ENCODE results near the gene KCNA3. TPM values are rescaled to one million over a fixed set of nuclear protein-coding genes. Genes with fewer than 3 reads are reported as not detected.

Gene KCNA3
- total and polyA plus RNA-seq, 8 donors: 0.08 to 1.2 (median 0.57) TPM

DNA sequence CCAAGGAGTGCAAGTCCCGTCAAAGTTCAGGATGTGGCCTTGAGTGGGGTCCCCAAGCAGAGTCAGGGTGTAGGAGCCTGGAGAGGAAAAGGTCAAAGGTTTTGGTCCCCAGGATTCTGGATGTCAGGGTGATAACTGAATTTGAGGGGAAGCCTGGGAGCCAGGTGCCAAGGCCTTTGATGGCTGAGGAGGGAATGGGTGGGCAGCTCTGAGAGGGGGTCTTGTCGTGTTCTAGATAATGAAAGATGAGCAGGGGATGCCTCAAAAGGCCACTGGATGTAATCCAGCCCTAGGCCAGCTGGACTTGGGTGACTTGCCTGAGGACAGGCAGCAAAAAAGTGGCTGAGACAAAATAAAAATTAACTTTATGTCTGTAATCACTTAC is 41.1 kb downstream of the KCNA3 start:
- FAIRE-seq: no peak
- ATAC-seq: no peak
- TF ChIP-seq CTCF (IDR thresholded peaks at IDR 0.05): no peak

GRCh38 chr1:110631836-110632620 is 42.7 kb downstream of the KCNA3 start:
- H3K4me1 ChIP-seq: peaks cover 0 to 9% (median 0%) of the 10 kb centered on the region in 3 donors
- FAIRE-seq (no peak), DNase-seq (no peak), ATAC-seq (no peak)
- TF ChIP-seq CTCF (IDR thresholded peaks at IDR 0.05): no peak
- H3K4me3 ChIP-seq: no peak overlapping the region
- intact Hi-C loops (cut with DNase I): loop anchor here (5.0 to 10.0 kb wide), 4 partner anchors 133 to 150 kb away; no protein-coding TSS in a partner anchor
- WGBS, 2 donors: 56 to 61% methylated on average over 6 of the region's 6 CpGs
- no peaks in the 10 kb centered on the region for H3K36me3 ChIP-seq
- no peaks in the 10 kb centered on the region for H3K9me3 ChIP-seq
- H3K27ac ChIP-seq: no peak overlapping the region
- H3K27me3 ChIP-seq: no peaks in the 10 kb centered on the region

More for the DNA sequence above, 41.1 kb downstream of the KCNA3 start:
- intact Hi-C loops (cut with DNase I): loop anchor here (5.0 to 10.0 kb wide), 4 partner anchors 131 to 149 kb away; no protein-coding TSS in a partner anchor
- DNase-seq: no peak
- H3K4me3 ChIP-seq: no peak overlapping the region
- peaks cover 0 to 9% (median 0%) of the 10 kb centered on the region in 3 donors for H3K4me1 ChIP-seq
- H3K36me3 ChIP-seq: no peaks in the 10 kb centered on the region
- no peaks in the 10 kb centered on the region for H3K27me3 ChIP-seq
- no peak overlapping the region for H3K27ac ChIP-seq
- H3K9me3 ChIP-seq: no peaks in the 10 kb centered on the region
- 45 to 50% methylated on average over 2 of the region's 2 CpGs for WGBS, 2 donors

GRCh38 chr1:110630839-110631663 is 43.7 kb downstream of the KCNA3 start:
- FAIRE-seq: no peak

DNA sequence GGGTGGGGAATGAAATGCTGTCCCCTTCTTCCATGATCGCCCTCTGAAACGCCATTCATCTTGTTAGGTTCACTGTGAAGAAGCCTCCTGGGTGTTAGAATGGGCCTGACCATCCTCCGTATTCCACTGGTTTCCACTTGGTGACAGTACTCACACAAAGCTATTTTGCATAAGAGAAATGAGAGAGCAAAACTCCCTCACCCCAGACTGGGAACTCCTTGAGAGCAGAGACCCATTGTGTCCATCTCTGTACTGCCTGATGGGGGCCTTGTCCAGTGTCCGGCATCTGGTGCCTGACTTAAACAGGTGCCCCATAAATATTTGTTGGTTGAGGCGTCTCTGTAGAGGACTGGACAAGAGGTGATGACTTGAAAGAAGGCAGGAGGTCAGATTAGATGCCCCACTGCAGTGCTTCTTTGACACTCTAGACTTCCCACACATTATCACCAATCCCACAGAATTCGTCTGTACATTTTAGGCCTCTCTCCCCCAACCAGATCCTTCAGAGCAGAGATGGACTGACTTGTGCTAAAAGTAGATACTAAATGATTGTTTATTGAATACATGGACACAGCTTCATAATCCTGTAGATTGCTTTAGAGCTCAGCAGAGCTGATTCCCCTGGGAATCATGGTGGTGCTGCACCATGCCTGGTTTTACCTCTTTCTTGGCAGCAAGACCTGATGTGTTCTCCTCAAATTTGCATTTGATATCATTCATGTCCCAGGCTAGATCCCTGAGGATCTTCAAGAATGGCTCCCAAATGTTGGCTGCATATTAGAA is 46.2 kb downstream of the KCNA3 start:
- WGBS, 2 donors: 60% methylated on average over 6 of the region's 6 CpGs
- Histone ChIP-seq H3K4me1 (no peaks in the 10 kb centered on the region), H3K4me3 (no peak overlapping the region), H3K27me3 (no peaks in the 10 kb centered on the region), H3K9me3 (no peaks in the 10 kb centered on the region), H3K27ac (no peak overlapping the region), H3K36me3 (no peaks in the 10 kb centered on the region)
- no peak for TF ChIP-seq CTCF (IDR thresholded peaks at IDR 0.05)
- intact Hi-C loops (cut with DNase I): no loop called here
- no peak for DNase-seq
- no peak for FAIRE-seq
- ATAC-seq: no peak

More at GRCh38 chr1:110630839-110631663, 43.7 kb downstream of the KCNA3 start:
- H3K9me3 ChIP-seq: no peaks in the 10 kb centered on the region
- peaks cover 0 to 9% (median 0%) of the 10 kb centered on the region in 3 donors for H3K4me1 ChIP-seq
- H3K36me3 ChIP-seq: no peaks in the 10 kb centered on the region
- H3K4me3 ChIP-seq: no peak overlapping the region
- peak; percentile 65 to 88 (median 83) for DNase-seq
- WGBS, 2 donors: 27% methylated on average over 13 of the region's 13 CpGs
- no peak overlapping the region for H3K27ac ChIP-seq
- ATAC-seq: peak; percentile 66 to 87 (median 84)
- TF ChIP-seq CTCF (IDR thresholded peaks at IDR 0.05): peak; percentile 76 to 86 (median 81)
- H3K27me3 ChIP-seq: no peaks in the 10 kb centered on the region
- intact Hi-C loops (cut with DNase I): loop anchor here (5.0 to 10.0 kb wide), 4 partner anchors 134 to 151 kb away; no protein-coding TSS in a partner anchor
